NB4 (cell line): ENCODE results near the gene TMCC1.

Experiments used
- CTCF ChIP-seq: IDR thresholded peaks from one replicate; pipeline ENCODE4 v1.5.1; 2012; ENCODE audit warnings: low read depth, low read length
- MYC ChIP-seq: IDR thresholded peaks from 2 replicates; pipeline ENCODE4 v1.6.1; 2011; ENCODE audit warnings: low read depth, low read length
- POLR2A ChIP-seq: IDR thresholded peaks from 2 replicates; pipeline ENCODE4 v1.6.1; 2011; ENCODE audit warnings: mild to moderate bottlenecking; ENCODE audit not compliant: insufficient read length; ENCODE audit errors: extremely low read depth
- TF ChIP-seq, protein P1 (sequence below): IDR thresholded peaks from 2 replicates; pipeline ENCODE4 v1.6.1; 2011; ENCODE audit warnings: low read depth, low read length

DNA sequence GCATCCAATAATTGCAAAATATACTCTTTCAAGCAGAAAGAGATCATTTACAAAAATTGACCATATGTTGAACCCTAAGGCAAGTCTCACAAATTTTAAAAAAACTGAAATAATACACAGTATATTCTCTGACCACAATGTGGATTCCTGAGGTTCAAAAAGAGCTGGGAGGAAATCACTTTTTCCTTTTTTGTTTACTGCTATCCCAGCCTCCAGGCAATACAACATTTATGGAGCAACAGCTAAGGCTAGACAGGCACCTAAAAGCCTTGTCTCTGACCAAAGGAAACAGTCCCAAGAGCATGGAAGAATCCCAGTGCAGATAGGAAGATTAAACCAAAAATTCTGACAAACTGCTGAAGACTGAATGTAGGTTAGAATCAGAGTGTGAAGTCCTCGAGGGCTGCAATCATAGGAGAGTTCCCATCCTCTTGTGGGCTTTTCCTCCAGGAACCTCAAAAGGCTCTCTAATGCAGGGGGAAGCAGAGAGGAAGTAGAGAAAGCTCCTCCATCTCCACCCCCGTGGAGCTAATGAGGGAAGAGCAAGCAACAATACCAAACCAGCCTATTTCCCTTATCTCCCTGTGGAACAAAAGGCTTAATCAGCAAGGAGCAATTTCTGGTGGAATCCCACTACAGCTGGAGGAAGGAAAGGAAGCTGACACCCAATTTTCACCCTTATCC, 57.0 kb downstream of the TMCC1 start:
- TF ChIP-seq CTCF, result no peak
- TF ChIP-seq, protein P1, sequence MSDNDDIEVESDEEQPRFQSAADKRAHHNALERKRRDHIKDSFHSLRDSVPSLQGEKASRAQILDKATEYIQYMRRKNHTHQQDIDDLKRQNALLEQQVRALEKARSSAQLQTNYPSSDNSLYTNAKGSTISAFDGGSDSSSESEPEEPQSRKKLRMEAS, result no peak
- TF ChIP-seq POLR2A, result no peak
- no peak for TF ChIP-seq MYC
